HG03095 (cell line): Measurements from ENCODE around the gene CDH15.
"Not testable (repeated sequence)": the region's sequence is repeated elsewhere in the genome, so short reads cannot be mapped to it uniquely, and the experiment has no call there.

Source experiments
- ATAC-seq: cut with Tn5 transposase; IDR thresholded peaks from one replicate; pipeline ENCODE4 v1.9.1; 2021; ENCODE audit warnings: moderate library complexity; ENCODE audit not compliant: unreplicated experiment

The CDH15 gene

GRCh38 chr16:89224665-89225064 is 53.1 kb downstream of the CDH15 start:
- ATAC-seq, result no peak

- no peak for ATAC-seq
Measured at GRCh38 chr16:89230255-89230654, 58.7 kb downstream of the CDH15 start.

GRCh38 chr16:89232107-89232506 is 60.6 kb downstream of the CDH15 start:
- ATAC-seq, result no peak

GRCh38 chr16:89233678-89234490 is 62.3 kb downstream of the CDH15 start:
- ATAC-seq, result no peak

GRCh38 chr16:89237733-89238132 is 66.2 kb downstream of the CDH15 start:
- ATAC-seq, result no peak

GRCh38 chr16:89241187-89242007 is 69.8 kb downstream of the CDH15 start:
- ATAC-seq, result peak; percentile 56

- no peak for ATAC-seq
Measured at GRCh38 chr16:89242795-89243200, 71.2 kb downstream of the CDH15 start.

- ATAC-seq, result no peak
Measured at GRCh38 chr16:89243664-89244063, 72.1 kb downstream of the CDH15 start.

GRCh38 chr16:89244264-89244663 is 72.7 kb downstream of the CDH15 start:
- not testable (repeated sequence) for ATAC-seq

- ATAC-seq, result no peak
Measured at GRCh38 chr16:89244754-89245153, 73.2 kb downstream of the CDH15 start.
